ENCODE results near the gene MADD. TPM values are rescaled to one million over a fixed set of nuclear protein-coding genes. Genes with fewer than 3 reads are reported as not detected.

MADD gene
- total RNA-seq, 2 experiments from 2014 or later, result 161 to 178 TPM

- no peaks in the 10 kb centered on the region for H3K36me3 Mint-ChIP-seq (ENCODE audit: low read depth)
- no peaks in the 10 kb centered on the region for H3K9me3 Mint-ChIP-seq
- ChIA-PET CTCF (no interaction called here), POLR2A (interaction anchor here (0.5 kb wide), 1 partner anchor 394 kb away, joined by 3 read pairs; no protein-coding TSS in a partner anchor)
- H3K27me3 ChIP-seq (ENCODE audit: control insufficient read depth in 1 of 2, insufficient read depth in 2 of 2, low read length in 2 of 2), result no peaks in the 10 kb centered on the region
- no peaks in the 10 kb centered on the region for H3K27me3 Mint-ChIP-seq
- no peak for ATAC-seq (ENCODE audit: poor library complexity)
- no peaks in the 10 kb centered on the region for H3K36me3 ChIP-seq (ENCODE audit: insufficient read depth, low read length)
- TF ChIP-seq CTCF (IDR thresholded peaks at IDR 0.05), result no peak
- H3K4me1 ChIP-seq (ENCODE audit: insufficient read depth, low read length), result peaks cover 12% of the 10 kb centered on the region
- H3K4me3 ChIP-seq (ENCODE audit: low read length), result no peak overlapping the region
- intact Hi-C loops (cut with DNase I, micrococcal nuclease), result no loop called here
- no peak overlapping the region for H3K4me3 Mint-ChIP-seq
- H3K27ac ChIP-seq (ENCODE audit: low read depth in 1 of 2, low read length in 2 of 2), result no peak overlapping the region
- no peak for DNase-seq
- H3K9me3 ChIP-seq (ENCODE audit: control insufficient read depth in 1 of 2, insufficient read depth in 1 of 2, low read length in 2 of 2), result no peaks in the 10 kb centered on the region
- no peak overlapping the region for H3K27ac Mint-ChIP-seq
- H3K4me1 Mint-ChIP-seq (ENCODE audit: low read depth), result peaks cover 12% of the 10 kb centered on the region
These were observed 88.2 kb downstream of the MADD start for GRCh38 chr11:47357985-47358730.

GRCh38 chr11:47358731-47359051 lies 88.8 kb downstream of the MADD start:
- Histone ChIP-seq H3K27ac (ENCODE audit: low read depth in 1 of 2, low read length in 2 of 2) (no peak overlapping the region), H3K4me3 (ENCODE audit: low read length) (no peak overlapping the region), H3K36me3 (ENCODE audit: insufficient read depth, low read length) (no peaks in the 10 kb centered on the region), H3K9me3 (ENCODE audit: control insufficient read depth in 1 of 2, insufficient read depth in 1 of 2, low read length in 2 of 2) (no peaks in the 10 kb centered on the region), H3K4me1 (ENCODE audit: insufficient read depth, low read length) (peaks cover 12% of the 10 kb centered on the region), H3K27me3 (ENCODE audit: control insufficient read depth in 1 of 2, insufficient read depth in 2 of 2, low read length in 2 of 2) (no peaks in the 10 kb centered on the region)
- intact Hi-C loops (cut with DNase I, micrococcal nuclease), result no loop called here
- ATAC-seq (ENCODE audit: poor library complexity) (no peak), DNase-seq (no peak)
- Mint-ChIP-seq H3K9me3 (no peaks in the 10 kb centered on the region), H3K4me3 (no peak overlapping the region), H3K36me3 (ENCODE audit: low read depth) (no peaks in the 10 kb centered on the region), H3K27ac (no peak overlapping the region), H3K4me1 (ENCODE audit: low read depth) (peaks cover 12% of the 10 kb centered on the region), H3K27me3 (no peaks in the 10 kb centered on the region)
- TF ChIP-seq CTCF (IDR thresholded peaks at IDR 0.05), result no peak
- ChIA-PET CTCF (no interaction called here), POLR2A (no interaction called here)

- Mint-ChIP-seq H3K9me3 (no peaks in the 10 kb centered on the region), H3K27ac (no peak overlapping the region), H3K4me3 (no peak overlapping the region), H3K36me3 (ENCODE audit: low read depth) (no peaks in the 10 kb centered on the region), H3K4me1 (ENCODE audit: low read depth) (peaks cover 12% of the 10 kb centered on the region), H3K27me3 (no peaks in the 10 kb centered on the region)
- ChIA-PET POLR2A (interaction anchor here (0.5 to 1.0 kb wide), 2 partner anchors 48 to 202 kb away, joined by 3 to 4 read pairs; no protein-coding TSS in a partner anchor), CTCF (no interaction called here)
- ATAC-seq (ENCODE audit: poor library complexity) (no peak), DNase-seq (no peak)
- Histone ChIP-seq H3K27ac (ENCODE audit: low read depth in 1 of 2, low read length in 2 of 2) (no peak overlapping the region), H3K27me3 (ENCODE audit: control insufficient read depth in 1 of 2, insufficient read depth in 2 of 2, low read length in 2 of 2) (no peaks in the 10 kb centered on the region), H3K4me1 (ENCODE audit: insufficient read depth, low read length) (peaks cover 12% of the 10 kb centered on the region), H3K36me3 (ENCODE audit: insufficient read depth, low read length) (no peaks in the 10 kb centered on the region), H3K9me3 (ENCODE audit: control insufficient read depth in 1 of 2, insufficient read depth in 1 of 2, low read length in 2 of 2) (no peaks in the 10 kb centered on the region), H3K4me3 (ENCODE audit: low read length) (no peak overlapping the region)
- intact Hi-C loops (cut with DNase I, micrococcal nuclease), result no loop called here
- TF ChIP-seq CTCF (IDR thresholded peaks at IDR 0.05), result no peak
These were observed 89.2 kb downstream of the MADD start for GRCh38 chr11:47359162-47359561.
